HEK293 (cell line): ENCODE results near the gene DNAJC5.

Experiments
- CTCF ChIA-PET: fragments of 350-600 bp; formaldehyde crosslinking; extraction: SDS; loops from one replicate; lab custom pipeline; 2021; ENCODE audit warnings: antibody characterized with exemption; lab: Yijun Ruan, JAX
- POLR2A ChIA-PET: fragments of 300-600 bp; formaldehyde crosslinking; extraction: SDS; loops from one replicate; lab custom pipeline; 2020; ENCODE audit warnings: antibody characterized with exemption, inconsistent platforms; lab: Yijun Ruan, JAX
- H3K27ac ChIP-seq: fragments of 200-500 bp; sonication (Bioruptor generic); 2 replicates; pipeline ENCODE4 v1.5.1; 2014; ENCODE audit warnings: low read depth, low read length, control low read depth, inconsistent platforms; ENCODE audit errors: extremely low read depth
- H3K36me3 ChIP-seq, 2 experiments: fragments of 200-500 bp in 1 of 2; sonication (Bioruptor generic) in 1 of 2; 1 replicate in 1 of 2; 2 replicates in 1 of 2; pipeline ENCODE4 v1.5.1; 2014 to 2017; ENCODE audit warnings: inconsistent platforms in 2 of 2, low read length in 2 of 2; ENCODE audit not compliant: control insufficient read depth in 2 of 2, insufficient read depth in 1 of 2
- H3K4me1 ChIP-seq: fragments of 200-500 bp; sonication (Bioruptor generic); 2 replicates; pipeline ENCODE4 v1.5.1; 2014; ENCODE audit warnings: mild to moderate bottlenecking, low read length, inconsistent platforms; ENCODE audit not compliant: control insufficient read depth, insufficient read depth
- H3K4me3 ChIP-seq: 2 replicates; pipeline ENCODE4 v1.5.1; 2011; ENCODE audit warnings: low read depth, mild to moderate bottlenecking, control low read depth, low read length, moderate library complexity
- H3K9me3 ChIP-seq: fragments of 200-500 bp; sonication (Bioruptor generic); 2 replicates; pipeline ENCODE4 v1.5.1; 2014; ENCODE audit warnings: low read depth, low read length, inconsistent platforms; ENCODE audit not compliant: control insufficient read depth, insufficient read depth
- EGR2 ChIP-seq: fragments of 450-650 bp; formaldehyde crosslinking; IDR thresholded peaks from 2 replicates; pipeline ENCODE4 v1.5.1; 2016; ENCODE audit warnings: low read depth, missing biosample characterization, missing genetic modification characterization
- GLIS1 ChIP-seq: fragments of 450-650 bp; formaldehyde crosslinking; IDR thresholded peaks from 2 replicates; pipeline ENCODE4 v1.5.1; 2016; ENCODE audit warnings: missing biosample characterization, missing genetic modification characterization
- OSR2 ChIP-seq: fragments of 450-650 bp; formaldehyde crosslinking; IDR thresholded peaks from 2 replicates; pipeline ENCODE4 v1.5.1; 2016; ENCODE audit warnings: missing biosample characterization, missing genetic modification characterization
- ZFHX2 ChIP-seq: fragments of 450-650 bp; formaldehyde crosslinking; conservative IDR thresholded peaks from 2 replicates; pipeline ENCODE4 v1.5.1; 2016; ENCODE audit warnings: missing biosample characterization, missing genetic modification characterization
- ZNF211 ChIP-seq: fragments of 450-650 bp; formaldehyde crosslinking; IDR thresholded peaks from 2 replicates; pipeline ENCODE4 v1.5.1; 2016; ENCODE audit warnings: low read depth, missing biosample characterization, missing genetic modification characterization
- ZNF248 ChIP-seq: fragments of 450-650 bp; formaldehyde crosslinking; IDR thresholded peaks from 2 replicates; pipeline ENCODE4 v1.5.1; 2017; ENCODE audit warnings: missing biosample characterization, missing genetic modification characterization
- ZNF677 ChIP-seq: fragments of 450-650 bp; IDR thresholded peaks from 2 replicates; pipeline ENCODE4 v1.5.0; 2018; ENCODE audit warnings: missing biosample characterization, mild to moderate bottlenecking, missing genetic modification characterization, moderate library complexity
- ZNF837 ChIP-seq: fragments of 450-650 bp; formaldehyde crosslinking; IDR thresholded peaks from 2 replicates; pipeline ENCODE4 v1.5.1; 2016; ENCODE audit warnings: missing biosample characterization, missing genetic modification characterization
- ZNF843 ChIP-seq: fragments of 450-650 bp; formaldehyde crosslinking; IDR thresholded peaks from 2 replicates; pipeline ENCODE4 v1.5.1; 2016; ENCODE audit warnings: missing biosample characterization, missing genetic modification characterization
- TF ChIP-seq, protein P1 (sequence below): fragments of 450-650 bp; formaldehyde crosslinking; IDR thresholded peaks from 2 replicates; pipeline ENCODE4; 2016; ENCODE audit warnings: missing biosample characterization, missing genetic modification characterization
- TF ChIP-seq, protein P2 (sequence below): fragments of 450-650 bp; formaldehyde crosslinking; IDR thresholded peaks from 2 replicates; pipeline ENCODE4 v1.5.1; 2016; ENCODE audit warnings: missing biosample characterization, missing genetic modification characterization, borderline replicate concordance
- TF ChIP-seq, protein P3 (sequence below): fragments of 450-650 bp; IDR thresholded peaks from 2 replicates; pipeline ENCODE4 v1.5.1; 2018; ENCODE audit warnings: missing biosample characterization, mild to moderate bottlenecking, missing genetic modification characterization
- TF ChIP-seq, protein P4 (sequence below): fragments of 450-650 bp; formaldehyde crosslinking; IDR thresholded peaks from 2 replicates; pipeline ENCODE4 v1.5.1; 2016; ENCODE audit warnings: missing biosample characterization, missing genetic modification characterization

DNAJC5 gene

DNA sequence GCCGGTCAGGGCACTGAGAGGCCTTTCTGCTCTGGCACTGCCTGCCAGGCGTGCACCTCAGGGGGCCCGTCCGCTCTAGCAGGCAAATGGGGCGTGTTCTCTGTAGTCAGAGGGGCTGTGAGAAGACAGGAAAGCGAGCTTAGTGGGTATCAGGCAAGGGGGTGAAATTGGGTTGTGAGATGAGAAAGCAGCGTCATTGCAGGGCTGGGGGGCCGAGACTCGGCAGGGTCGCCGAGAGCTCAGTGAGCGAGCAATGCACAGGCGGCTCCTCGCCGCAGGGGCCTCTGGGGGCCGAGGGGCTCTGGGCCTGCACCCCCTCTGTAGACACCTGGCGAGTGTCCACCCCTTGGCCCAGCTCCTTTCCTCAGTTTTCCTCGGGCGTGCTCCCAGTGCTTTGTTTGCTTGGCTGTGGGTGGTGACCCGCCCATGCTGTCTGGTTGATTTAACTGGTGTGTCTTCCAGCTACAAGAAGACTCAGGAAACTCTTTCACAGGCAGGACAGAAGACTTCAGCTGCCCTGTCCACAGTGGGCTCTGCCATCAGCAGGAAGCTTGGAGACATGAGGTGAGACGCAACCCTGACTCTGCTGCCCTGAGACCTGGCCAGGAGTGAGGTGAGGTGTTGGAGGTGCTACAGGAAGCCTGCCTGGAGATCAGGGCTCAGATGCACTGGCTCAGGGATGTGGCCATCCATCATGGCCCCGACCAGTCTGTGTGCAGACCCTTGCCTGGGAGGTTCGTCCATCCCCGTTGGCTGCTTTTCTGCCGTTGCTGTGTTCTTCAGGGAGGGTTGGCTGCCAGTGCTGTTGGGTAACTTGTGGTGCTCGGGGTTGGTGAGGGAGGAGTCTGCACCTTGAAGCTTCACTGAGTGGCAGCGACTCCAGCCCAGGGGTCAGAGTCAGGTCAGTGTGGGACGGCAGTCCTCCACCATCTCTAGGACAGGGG, 12.4 kb upstream of the DNAJC5 start:
- H3K36me3 ChIP-seq, result peaks cover 0 to 78% of the 10 kb centered on the region in 2 experiments; a peak in 2 of 3 replicates
- POLR2A ChIA-PET, result no interaction called here
- no peak overlapping the region for H3K27ac ChIP-seq

DNA sequence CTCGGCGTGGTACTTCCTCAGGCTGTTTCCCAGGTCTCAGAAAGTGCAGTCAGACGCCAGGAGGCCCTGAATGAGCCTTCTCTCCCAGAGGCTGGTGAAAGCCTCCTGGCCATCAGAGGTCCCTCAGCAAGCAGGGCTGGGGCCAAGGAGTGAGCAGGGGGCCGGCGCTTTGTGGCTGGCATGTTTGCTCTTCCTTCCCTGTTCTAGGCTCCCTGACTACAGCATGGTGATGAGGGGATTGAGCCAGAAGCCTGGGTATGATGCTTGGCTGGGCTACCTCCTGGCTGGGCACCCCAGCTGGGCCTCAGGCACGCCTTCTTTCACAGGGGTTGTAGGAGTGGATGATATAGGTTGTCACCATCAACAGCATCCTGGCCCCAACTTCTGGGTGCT, 11.7 kb upstream of the DNAJC5 start:
- Histone ChIP-seq H3K4me1 (no peaks in the 10 kb centered on the region), H3K27ac (no peak overlapping the region), H3K9me3 (no peaks in the 10 kb centered on the region), H3K4me3 (no peak overlapping the region), H3K36me3 (peaks cover 0 to 78% of the 10 kb centered on the region in 2 experiments; a peak in 2 of 3 replicates)
- no peak for TF ChIP-seq ZNF837 (tag by site-specific recombination)
- TF ChIP-seq, protein P1, sequence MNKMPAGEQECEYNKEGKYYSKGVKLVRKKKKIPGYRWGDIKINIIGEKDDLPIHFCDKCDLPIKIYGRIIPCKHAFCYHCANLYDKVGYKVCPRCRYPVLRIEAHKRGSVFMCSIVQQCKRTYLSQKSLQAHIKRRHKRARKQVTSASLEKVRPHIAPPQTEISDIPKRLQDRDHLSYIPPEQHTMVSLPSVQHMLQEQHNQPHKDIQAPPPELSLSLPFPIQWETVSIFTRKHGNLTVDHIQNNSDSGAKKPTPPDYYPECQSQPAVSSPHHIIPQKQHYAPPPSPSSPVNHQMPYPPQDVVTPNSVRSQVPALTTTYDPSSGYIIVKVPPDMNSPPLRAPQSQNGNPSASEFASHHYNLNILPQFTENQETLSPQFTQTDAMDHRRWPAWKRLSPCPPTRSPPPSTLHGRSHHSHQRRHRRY (tag by site-specific recombination), result no peak
- TF ChIP-seq ZNF248 (tag by site-specific recombination), result no peak
- no peak for TF ChIP-seq GLIS1 (tag by site-specific recombination)
- TF ChIP-seq, protein P2, sequence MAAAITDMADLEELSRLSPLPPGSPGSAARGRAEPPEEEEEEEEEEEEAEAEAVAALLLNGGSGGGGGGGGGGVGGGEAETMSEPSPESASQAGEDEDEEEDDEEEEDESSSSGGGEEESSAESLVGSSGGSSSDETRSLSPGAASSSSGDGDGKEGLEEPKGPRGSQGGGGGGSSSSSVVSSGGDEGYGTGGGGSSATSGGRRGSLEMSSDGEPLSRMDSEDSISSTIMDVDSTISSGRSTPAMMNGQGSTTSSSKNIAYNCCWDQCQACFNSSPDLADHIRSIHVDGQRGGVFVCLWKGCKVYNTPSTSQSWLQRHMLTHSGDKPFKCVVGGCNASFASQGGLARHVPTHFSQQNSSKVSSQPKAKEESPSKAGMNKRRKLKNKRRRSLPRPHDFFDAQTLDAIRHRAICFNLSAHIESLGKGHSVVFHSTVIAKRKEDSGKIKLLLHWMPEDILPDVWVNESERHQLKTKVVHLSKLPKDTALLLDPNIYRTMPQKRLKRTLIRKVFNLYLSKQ (tag by site-specific recombination), result no peak
- no peak for TF ChIP-seq ZNF843
- TF ChIP-seq ZNF677, result no peak
- TF ChIP-seq, protein P3, sequence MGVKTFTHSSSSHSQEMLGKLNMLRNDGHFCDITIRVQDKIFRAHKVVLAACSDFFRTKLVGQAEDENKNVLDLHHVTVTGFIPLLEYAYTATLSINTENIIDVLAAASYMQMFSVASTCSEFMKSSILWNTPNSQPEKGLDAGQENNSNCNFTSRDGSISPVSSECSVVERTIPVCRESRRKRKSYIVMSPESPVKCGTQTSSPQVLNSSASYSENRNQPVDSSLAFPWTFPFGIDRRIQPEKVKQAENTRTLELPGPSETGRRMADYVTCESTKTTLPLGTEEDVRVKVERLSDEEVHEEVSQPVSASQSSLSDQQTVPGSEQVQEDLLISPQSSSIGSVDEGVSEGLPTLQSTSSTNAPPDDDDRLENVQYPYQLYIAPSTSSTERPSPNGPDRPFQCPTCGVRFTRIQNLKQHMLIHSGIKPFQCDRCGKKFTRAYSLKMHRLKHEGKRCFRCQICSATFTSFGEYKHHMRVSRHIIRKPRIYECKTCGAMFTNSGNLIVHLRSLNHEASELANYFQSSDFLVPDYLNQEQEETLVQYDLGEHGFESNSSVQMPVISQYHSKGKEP (tag by site-specific recombination), result no peak
- POLR2A ChIA-PET, result no interaction called here
- CTCF ChIA-PET, result no interaction called here

More for the DNA sequence above, 12.4 kb upstream of the DNAJC5 start:
- Histone ChIP-seq H3K4me3 (no peak overlapping the region), H3K4me1 (no peaks in the 10 kb centered on the region), H3K9me3 (no peaks in the 10 kb centered on the region)
- TF ChIP-seq EGR2 (tag by site-specific recombination) (peak; percentile 75), ZFHX2 (tag by site-specific recombination) (peak; percentile 60; the same call in 1 of the 2 replicates), ZNF211 (tag by site-specific recombination) (no peak), OSR2 (tag by site-specific recombination) (no peak)
- TF ChIP-seq, protein P4, sequence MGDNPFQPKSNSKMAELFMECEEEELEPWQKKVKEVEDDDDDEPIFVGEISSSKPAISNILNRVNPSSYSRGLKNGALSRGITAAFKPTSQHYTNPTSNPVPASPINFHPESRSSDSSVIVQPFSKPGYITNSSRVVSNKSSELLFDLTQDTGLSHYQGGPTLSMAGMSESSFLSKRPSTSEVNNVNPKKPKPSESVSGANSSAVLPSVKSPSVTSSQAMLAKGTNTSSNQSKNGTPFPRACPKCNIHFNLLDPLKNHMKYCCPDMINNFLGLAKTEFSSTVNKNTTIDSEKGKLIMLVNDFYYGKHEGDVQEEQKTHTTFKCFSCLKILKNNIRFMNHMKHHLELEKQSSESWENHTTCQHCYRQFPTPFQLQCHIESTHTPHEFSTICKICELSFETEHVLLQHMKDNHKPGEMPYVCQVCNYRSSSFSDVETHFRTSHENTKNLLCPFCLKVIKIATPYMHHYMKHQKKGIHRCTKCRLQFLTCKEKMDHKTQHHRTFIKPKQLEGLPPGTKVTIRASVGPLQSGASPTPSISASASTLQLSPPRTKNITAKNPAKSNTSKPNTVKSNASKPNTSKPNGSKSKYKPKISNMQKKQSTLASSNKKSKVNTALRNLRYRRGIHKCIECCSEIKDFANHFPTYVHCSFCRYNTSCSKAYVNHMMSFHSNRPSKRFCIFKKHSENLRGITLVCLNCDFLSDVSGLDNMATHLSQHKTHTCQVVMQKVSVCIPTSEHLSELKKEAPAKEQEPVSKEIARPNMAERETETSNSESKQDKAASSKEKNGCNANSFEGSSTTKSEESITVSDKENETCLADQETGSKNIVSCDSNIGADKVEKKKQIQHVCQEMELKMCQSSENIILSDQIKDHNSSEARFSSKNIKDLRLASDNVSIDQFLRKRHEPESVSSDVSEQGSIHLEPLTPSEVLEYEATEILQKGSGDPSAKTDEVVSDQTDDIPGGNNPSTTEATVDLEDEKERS (tag by site-specific recombination), result no peak
- CTCF ChIA-PET, result interaction anchor here (0.7 kb wide), 1 partner anchor 198 kb away, joined by 4 read pairs; the partner anchor contains the start of gene OPRL1
